ENCODE results near the gene CHSY1. TPM values are rescaled to one million over a fixed set of nuclear protein-coding genes. Genes with fewer than 3 reads are reported as not detected.

The CHSY1 gene
- total and polyA plus RNA-seq, 2 of the 13 experiments (the other 11 are each of a cell fraction or from before 2014, with no cell fraction given), result 13.3 to 13.7 TPM

DNA sequence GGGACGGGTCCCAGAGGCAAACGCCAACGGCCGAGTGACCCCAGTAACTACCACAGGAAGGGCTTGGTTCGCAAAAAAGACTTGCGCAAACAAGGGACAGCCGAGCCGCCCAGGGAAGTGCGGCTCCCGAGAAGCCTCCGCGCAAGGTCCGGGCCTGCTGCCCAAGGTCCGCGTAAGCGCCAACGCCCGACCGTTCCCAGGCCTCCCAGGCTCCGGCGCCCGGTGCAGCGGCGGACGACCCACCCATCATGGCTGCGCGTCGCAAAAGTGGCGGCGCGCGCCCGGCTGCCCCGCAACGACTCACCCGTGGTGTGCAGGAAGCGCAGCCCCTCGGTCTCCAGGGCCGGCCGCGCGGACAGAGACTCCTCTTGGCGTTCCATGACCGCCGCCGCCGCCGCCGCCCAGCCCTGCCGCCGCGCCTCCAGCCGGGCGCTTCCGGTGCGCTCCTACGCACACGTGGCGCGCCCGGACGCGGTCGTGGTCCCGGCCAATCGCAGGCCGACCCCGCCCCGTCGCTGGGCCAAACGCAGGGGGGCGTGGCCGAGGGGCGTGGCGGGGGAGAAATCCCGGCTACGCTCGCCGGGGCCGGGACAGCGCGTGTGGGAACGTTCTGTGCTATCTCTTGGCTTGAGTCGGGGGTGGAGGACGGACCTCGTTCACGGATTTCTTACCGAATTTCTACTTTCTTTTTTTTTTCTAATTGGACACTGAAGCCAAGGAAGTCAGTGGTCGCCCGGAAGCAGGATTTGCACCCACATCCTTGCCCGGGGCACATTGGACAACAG is 25.4 kb upstream of the CHSY1 start, which contains the start of gene SELENOS:
TSS of gene SELENOS (minus strand) at position 448 of the 785 bp plus-strand sequence. CDS start at position 380, 68 bp downstream.
- ATAC-seq, result peak; percentile 95
- peak within 1 kb of the TSS; percentile 86 for H3K27ac ChIP-seq (ENCODE audit: extremely low read length, insufficient read depth, low read length)
- peaks cover 30% of the 10 kb centered on the region for H3K4me1 ChIP-seq (ENCODE audit: insufficient read depth, low read length)
- 3% methylated on average over 6 of the region's 91 CpGs for WGBS (ENCODE audit: low lambda C conversion rate)
- ChIA-PET POLR2A (interaction anchor here (1.3 kb wide), 1 partner anchor 18 kb away, joined by 5 read pairs; the partner anchor contains the start of gene SNRPA1), CTCF (ENCODE audit: low intra/inter-chr PET ratio, low total read pairs) (interaction anchor here (1.4 kb wide), 1 partner anchor 364 kb away, joined by 3 read pairs; no protein-coding TSS in a partner anchor)
- intact Hi-C loops (cut with micrococcal nuclease; ENCODE audit: unreplicated experiment) (no loop called here), in situ Hi-C loops (cut with HindIII; ENCODE audit: extremely low pct_ligation_motif_present, low pct_unique_long_range_greater_than_20kb) (no loop called here)
- peak within 1 kb of the TSS; percentile 98 for H3K4me2 ChIP-seq (ENCODE audit: low read depth, low read length)
- H3K79me2 ChIP-seq (ENCODE audit: insufficient read depth, low read length), result peaks cover 20% of the 10 kb centered on the region
- H3K9me3 ChIP-seq (ENCODE audit: low read length), result no peaks in the 10 kb centered on the region
- peak; percentile 77 for DNase-seq (ENCODE audit: low spot score)
- peak within 1 kb of the TSS; percentile 67 for H2AFZ ChIP-seq (ENCODE audit: low read length)
- peaks cover 18 to 46% of the 10 kb centered on the region in 2 experiments for H3K36me3 ChIP-seq (replicated peaks in 1 of 2; ENCODE audit: control insufficient read depth in 1 of 2, insufficient read depth in 2 of 2, low read length in 2 of 2)
- peak within 1 kb of the TSS; percentile 99 to 100 (median 99) for H3K4me3 ChIP-seq (replicated peaks in 1 of 3; ENCODE audit: insufficient read depth in 1 of 3, low read depth in 2 of 3, low read length in 3 of 3)
- no peaks in the 10 kb centered on the region; a peak in 2 of 5 replicates for H3K27me3 ChIP-seq (ENCODE audit: control insufficient read depth in 1 of 2, insufficient read depth in 2 of 2, low read length in 2 of 2)
- peak within 1 kb of the TSS; percentile 95 for H3K9ac ChIP-seq (ENCODE audit: insufficient read depth, low read depth, low read length)
- H4K20me1 ChIP-seq (ENCODE audit: insufficient read depth, low read length), result no peaks in the 10 kb centered on the region
- FAIRE-seq, result no peak
- TSS peak; percentile 39 for BruUV-seq (replicated peaks)
- TF ChIP-seq, protein P1, sequence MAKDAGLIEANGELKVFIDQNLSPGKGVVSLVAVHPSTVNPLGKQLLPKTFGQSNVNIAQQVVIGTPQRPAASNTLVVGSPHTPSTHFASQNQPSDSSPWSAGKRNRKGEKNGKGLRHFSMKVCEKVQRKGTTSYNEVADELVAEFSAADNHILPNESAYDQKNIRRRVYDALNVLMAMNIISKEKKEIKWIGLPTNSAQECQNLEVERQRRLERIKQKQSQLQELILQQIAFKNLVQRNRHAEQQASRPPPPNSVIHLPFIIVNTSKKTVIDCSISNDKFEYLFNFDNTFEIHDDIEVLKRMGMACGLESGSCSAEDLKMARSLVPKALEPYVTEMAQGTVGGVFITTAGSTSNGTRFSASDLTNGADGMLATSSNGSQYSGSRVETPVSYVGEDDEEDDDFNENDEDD (CRISPR knock-in tag; IDR thresholded peaks at IDR 0.05; ENCODE audit: borderline replicate concordance), result peak; percentile 80; the same call in 1 of the 2 replicates
- no peak for TF ChIP-seq PRMT3 (CRISPR knock-in tag; IDR thresholded peaks at IDR 0.05; ENCODE audit: borderline replicate concordance, low read depth)
- no peak for TF ChIP-seq NPAS2 (CRISPR knock-in tag; IDR thresholded peaks at IDR 0.05; ENCODE audit: borderline replicate concordance)
- peak; percentile 57; the same call in 1 of the 2 replicates for TF ChIP-seq ZNF766 (CRISPR knock-in tag; IDR thresholded peaks at IDR 0.05; ENCODE audit: borderline replicate concordance)
- no peak for TF ChIP-seq SNAI1 (CRISPR knock-in tag; IDR thresholded peaks at IDR 0.05; ENCODE audit: borderline replicate concordance)
- TF ChIP-seq HOXA5 (CRISPR knock-in tag; IDR thresholded peaks at IDR 0.05), result peak; percentile 76; the same call in 1 of the 2 replicates
- TF ChIP-seq, protein P2, sequence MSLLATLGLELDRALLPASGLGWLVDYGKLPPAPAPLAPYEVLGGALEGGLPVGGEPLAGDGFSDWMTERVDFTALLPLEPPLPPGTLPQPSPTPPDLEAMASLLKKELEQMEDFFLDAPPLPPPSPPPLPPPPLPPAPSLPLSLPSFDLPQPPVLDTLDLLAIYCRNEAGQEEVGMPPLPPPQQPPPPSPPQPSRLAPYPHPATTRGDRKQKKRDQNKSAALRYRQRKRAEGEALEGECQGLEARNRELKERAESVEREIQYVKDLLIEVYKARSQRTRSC (CRISPR knock-in tag; IDR thresholded peaks at IDR 0.05; ENCODE audit: low read depth), result peak; percentile 41; the same call in 1 of the 2 replicates
- TF ChIP-seq ZNF225 (CRISPR knock-in tag; IDR thresholded peaks at IDR 0.05), result no peak
- TF ChIP-seq SIN3B (IDR thresholded peaks at IDR 0.05; ENCODE audit: low read length), result no peak
- no peak for TF ChIP-seq ZNF558 (CRISPR knock-in tag; IDR thresholded peaks at IDR 0.05; ENCODE audit: borderline replicate concordance)
- TF ChIP-seq TCF12 (IDR thresholded peaks at IDR 0.05), result no peak
- TF ChIP-seq TCF12 (CRISPR knock-in tag; IDR thresholded peaks at IDR 0.05), result no peak
- TF ChIP-seq ZNF781 (CRISPR knock-in tag; IDR thresholded peaks at IDR 0.05; ENCODE audit: borderline replicate concordance, not compliant biosample characterization), result no peak
- TF ChIP-seq, protein P3, sequence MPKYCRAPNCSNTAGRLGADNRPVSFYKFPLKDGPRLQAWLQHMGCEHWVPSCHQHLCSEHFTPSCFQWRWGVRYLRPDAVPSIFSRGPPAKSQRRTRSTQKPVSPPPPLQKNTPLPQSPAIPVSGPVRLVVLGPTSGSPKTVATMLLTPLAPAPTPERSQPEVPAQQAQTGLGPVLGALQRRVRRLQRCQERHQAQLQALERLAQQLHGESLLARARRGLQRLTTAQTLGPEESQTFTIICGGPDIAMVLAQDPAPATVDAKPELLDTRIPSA (CRISPR knock-in tag; IDR thresholded peaks at IDR 0.05; ENCODE audit: borderline replicate concordance), result no peak
- peak; percentile 78; the same call in 1 of the 2 replicates for TF ChIP-seq ZNF232 (CRISPR knock-in tag; IDR thresholded peaks at IDR 0.05; ENCODE audit: borderline replicate concordance)
- no peak for TF ChIP-seq MEF2D (CRISPR knock-in tag; IDR thresholded peaks at IDR 0.05)
- no peak for TF ChIP-seq NR2F6 (IDR thresholded peaks at IDR 0.05)
- TF ChIP-seq NR2F6 (CRISPR knock-in tag; IDR thresholded peaks at IDR 0.05), result no peak
- TF ChIP-seq HDAC6 (IDR thresholded peaks at IDR 0.05; ENCODE audit: low read depth, low read length), result no peak
- no peak for TF ChIP-seq ZNF24 (IDR thresholded peaks at IDR 0.05)
- peak; percentile 16; the same call in 1 of the 2 replicates for TF ChIP-seq ZNF367 (CRISPR knock-in tag; IDR thresholded peaks at IDR 0.05; ENCODE audit: borderline replicate concordance)
- no peak for TF ChIP-seq ZBTB21 (CRISPR knock-in tag; IDR thresholded peaks at IDR 0.05)
- no peak for TF ChIP-seq SRF (IDR thresholded peaks at IDR 0.05; ENCODE audit: low read depth, low read length)
- no peak for TF ChIP-seq ZNF33A (CRISPR knock-in tag; IDR thresholded peaks at IDR 0.05; ENCODE audit: borderline replicate concordance)

Measured in HepG2 (cell line).